GM06990 (cell line): ENCODE results near the gene KCNQ2.

ENCODE experiments used
- DNase-seq: peaks from one replicate; pipeline ENCODE4 v3.0.0-alpha.2; 2011; ENCODE audit not compliant: insufficient read length; ENCODE audit errors: extremely low read depth
- H3K27me3 ChIP-seq: replicated peaks from 2 replicates; pipeline ENCODE4 v1.6.0; 2011; ENCODE audit warnings: low read length; ENCODE audit not compliant: control insufficient read depth, insufficient read depth
- H3K36me3 ChIP-seq: 2 replicates; pipeline ENCODE4 v1.5.1; 2011; ENCODE audit warnings: low read length; ENCODE audit not compliant: control insufficient read depth, insufficient read depth
- H3K4me3 ChIP-seq: replicated peaks from 2 replicates; pipeline ENCODE4 v1.5.1; 2011; ENCODE audit warnings: low read depth, mild to moderate bottlenecking, control low read depth, low read length
- TF ChIP-seq, protein P1 (sequence below): IDR thresholded peaks from 2 replicates; pipeline ENCODE4 v1.5.1; 2011; ENCODE audit warnings: low read length, control low read depth, mild to moderate bottlenecking, inconsistent platforms; ENCODE audit not compliant: insufficient read depth, poor library complexity, severe bottlenecking

The KCNQ2 gene

DNA sequence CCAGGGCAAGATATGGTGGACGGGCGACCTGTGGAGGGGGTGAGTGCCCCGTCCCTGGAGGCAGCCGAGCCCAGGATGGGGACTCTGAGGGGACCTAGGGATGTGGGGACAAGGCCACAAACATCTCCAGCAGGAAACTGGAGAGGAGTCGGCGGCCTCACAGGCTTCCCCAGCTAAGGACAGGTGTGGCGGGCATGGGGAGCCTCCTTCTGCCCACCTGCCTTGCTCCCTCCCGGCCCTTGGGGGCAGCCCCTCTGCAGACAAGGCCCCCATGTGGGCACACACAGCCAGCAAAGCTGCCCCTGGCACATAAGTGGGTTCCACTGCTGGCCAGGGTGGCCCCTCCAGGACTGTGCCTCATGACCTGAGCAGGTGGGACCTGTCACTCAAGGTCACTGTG is 115.9 kb downstream of the KCNQ2 start:
- TF ChIP-seq, protein P1, sequence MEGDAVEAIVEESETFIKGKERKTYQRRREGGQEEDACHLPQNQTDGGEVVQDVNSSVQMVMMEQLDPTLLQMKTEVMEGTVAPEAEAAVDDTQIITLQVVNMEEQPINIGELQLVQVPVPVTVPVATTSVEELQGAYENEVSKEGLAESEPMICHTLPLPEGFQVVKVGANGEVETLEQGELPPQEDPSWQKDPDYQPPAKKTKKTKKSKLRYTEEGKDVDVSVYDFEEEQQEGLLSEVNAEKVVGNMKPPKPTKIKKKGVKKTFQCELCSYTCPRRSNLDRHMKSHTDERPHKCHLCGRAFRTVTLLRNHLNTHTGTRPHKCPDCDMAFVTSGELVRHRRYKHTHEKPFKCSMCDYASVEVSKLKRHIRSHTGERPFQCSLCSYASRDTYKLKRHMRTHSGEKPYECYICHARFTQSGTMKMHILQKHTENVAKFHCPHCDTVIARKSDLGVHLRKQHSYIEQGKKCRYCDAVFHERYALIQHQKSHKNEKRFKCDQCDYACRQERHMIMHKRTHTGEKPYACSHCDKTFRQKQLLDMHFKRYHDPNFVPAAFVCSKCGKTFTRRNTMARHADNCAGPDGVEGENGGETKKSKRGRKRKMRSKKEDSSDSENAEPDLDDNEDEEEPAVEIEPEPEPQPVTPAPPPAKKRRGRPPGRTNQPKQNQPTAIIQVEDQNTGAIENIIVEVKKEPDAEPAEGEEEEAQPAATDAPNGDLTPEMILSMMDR = no peak
- Histone ChIP-seq H3K27me3 (no peaks in the 10 kb centered on the region), H3K4me3 (no peak overlapping the region), H3K36me3 (no peaks in the 10 kb centered on the region)
- DNase-seq = no peak

DNA sequence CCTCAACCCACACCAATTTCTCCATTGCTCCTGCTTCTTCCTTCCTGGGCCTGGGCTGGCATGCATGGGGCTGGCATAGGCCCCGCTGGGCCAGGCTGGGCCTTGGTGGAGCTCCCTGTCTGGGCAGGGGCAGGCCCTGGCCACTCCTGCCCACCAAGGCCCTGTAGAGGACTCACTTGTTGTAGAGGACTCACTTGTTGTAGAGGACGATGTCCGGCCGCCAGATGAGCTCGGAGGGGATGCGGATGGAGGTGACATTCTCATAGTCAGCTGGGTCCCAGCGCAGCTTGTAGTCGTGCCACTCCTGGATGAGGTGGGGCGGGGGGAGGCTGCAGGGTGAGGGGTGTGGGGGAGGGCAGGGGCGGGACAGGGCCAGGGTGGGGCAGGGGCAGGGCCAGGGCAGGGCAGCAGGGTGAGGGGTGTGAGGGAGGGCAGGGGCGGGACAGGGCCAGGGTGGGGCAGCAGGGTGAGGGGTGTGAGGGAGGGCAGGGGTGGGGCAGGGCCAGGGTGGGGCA is 116.6 kb downstream of the KCNQ2 start:
- no peak for DNase-seq
- no peaks in the 10 kb centered on the region for H3K27me3 ChIP-seq
- TF ChIP-seq, protein P1 = no peak
- H3K36me3 ChIP-seq = no peaks in the 10 kb centered on the region
- H3K4me3 ChIP-seq = no peak overlapping the region

DNA sequence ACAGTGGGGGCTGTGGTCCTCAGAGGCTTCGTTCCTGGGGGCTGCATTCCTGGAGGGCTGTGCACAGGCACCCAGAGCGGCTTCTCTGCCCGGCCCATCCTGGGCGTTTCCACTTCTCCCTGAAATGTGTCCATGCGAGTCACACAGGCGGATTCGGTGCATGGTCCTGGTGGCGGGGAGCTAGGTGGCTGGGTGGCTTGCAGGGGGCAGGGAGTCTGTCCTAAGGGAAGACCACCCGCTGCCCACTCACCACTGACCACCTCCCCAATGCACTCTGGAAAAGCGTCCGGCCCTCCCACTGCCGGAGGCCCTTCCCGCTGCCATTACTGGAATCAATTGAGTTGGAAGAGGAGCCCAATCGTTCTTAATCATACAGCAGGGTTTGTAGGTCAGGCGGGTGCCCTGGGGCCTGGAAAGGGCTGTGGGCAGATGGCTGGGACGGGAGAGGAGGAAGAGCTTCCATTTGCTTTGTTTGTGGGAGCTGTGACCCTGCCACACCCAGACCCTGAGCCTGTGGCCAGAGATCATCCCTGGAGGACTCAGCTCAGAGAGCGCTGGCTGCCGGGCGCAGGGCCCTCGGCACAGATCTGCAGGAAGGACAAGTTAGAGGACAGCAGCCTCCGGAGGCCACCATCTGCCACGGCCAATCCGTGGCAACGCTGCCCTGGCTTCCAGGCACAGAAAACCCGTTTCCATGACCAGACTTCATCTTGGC is 117.7 kb downstream of the KCNQ2 start:
- TF ChIP-seq, protein P1 = no peak
- DNase-seq = no peak
- Histone ChIP-seq H3K4me3 (no peak overlapping the region), H3K27me3 (no peaks in the 10 kb centered on the region), H3K36me3 (no peaks in the 10 kb centered on the region)

DNA sequence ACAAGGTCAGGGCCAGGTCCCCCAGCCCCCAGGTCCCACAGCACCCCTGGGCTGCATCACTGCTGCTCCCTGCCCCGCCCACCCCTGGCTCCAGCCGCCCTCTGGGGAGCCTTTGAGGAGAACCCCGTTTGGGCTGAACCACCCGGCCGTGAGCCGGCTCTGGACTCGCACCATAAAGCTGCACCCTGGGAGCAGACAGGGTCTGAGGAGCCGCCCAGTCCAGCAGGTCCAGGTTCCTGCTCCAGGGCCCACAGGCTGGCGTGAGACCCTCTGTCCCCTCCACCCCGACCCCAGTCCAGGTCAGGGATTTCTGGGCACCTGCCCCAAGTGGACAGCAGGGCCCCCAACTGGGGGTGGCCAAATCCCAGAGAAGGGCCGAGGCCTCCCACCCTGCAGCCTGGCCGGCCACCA is 119.6 kb downstream of the KCNQ2 start:
- no peak overlapping the region for H3K4me3 ChIP-seq
- DNase-seq = no peak
- no peaks in the 10 kb centered on the region for H3K36me3 ChIP-seq
- TF ChIP-seq, protein P1 = no peak
- H3K27me3 ChIP-seq = no peaks in the 10 kb centered on the region

DNA sequence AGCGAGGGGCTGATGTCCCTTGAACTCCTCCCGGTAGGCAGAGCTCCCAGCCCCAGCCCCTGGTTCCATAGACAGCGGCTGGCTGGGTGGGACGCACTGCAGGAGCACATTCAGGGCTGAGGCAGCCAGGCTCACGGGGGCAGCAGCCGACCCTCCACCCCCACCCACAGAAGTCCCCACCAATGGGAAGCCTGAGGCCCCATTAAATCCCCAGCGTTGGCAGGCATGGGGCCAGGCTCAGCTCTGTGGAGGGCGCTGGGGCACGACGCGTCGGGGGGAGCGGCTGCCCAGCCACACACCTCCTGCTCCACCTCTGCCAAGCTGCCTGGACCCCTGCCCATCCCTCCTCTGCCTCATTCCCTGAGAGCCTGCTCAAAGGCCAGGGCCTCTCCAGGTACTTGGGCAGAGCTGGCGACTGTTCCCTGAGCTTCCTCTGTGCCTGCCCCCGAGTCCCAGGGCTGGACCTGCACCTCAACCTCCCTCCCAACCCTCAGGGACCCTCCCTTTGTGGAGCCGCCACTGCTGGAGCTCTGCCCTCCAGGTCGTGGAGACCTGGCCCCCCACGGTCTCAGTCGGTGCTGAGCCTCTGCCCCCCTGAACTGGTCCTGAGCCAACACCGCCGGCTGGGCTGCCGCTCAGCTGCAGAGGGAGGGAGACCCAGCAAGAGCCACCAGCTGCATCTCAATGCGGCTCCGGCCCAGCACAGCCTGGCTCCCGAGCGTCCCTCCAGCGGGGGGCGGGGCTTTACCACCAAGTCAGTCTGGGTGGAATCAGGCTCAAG is 120.5 kb downstream of the KCNQ2 start:
- Histone ChIP-seq H3K4me3 (no peak overlapping the region), H3K36me3 (no peaks in the 10 kb centered on the region), H3K27me3 (no peaks in the 10 kb centered on the region)
- DNase-seq = no peak
- TF ChIP-seq, protein P1 = no peak
